NCI-H1436 (cell line): ENCODE data around the gene ZNF407.

ENCODE experiments used
- DNase-seq: peaks from one replicate; lab custom pipeline; 2025; lab: John Stamatoyannopoulos, UW

Gene ZNF407

GRCh38 chr18:75054046-75054445 lies 456.4 kb downstream of the ZNF407 start:
- DNase-seq = no peak

- DNase-seq = no peak
Observed at GRCh38 chr18:75054611-75055010, 456.9 kb downstream of the ZNF407 start.

GRCh38 chr18:75057169-75057960 lies 459.7 kb downstream of the ZNF407 start:
- DNase-seq = no peak

GRCh38 chr18:75060185-75060584 lies 462.5 kb downstream of the ZNF407 start:
- no peak for DNase-seq

GRCh38 chr18:75062297-75062886 lies 464.7 kb downstream of the ZNF407 start:
- no peak for DNase-seq

GRCh38 chr18:75063196-75063595 lies 465.5 kb downstream of the ZNF407 start:
- no peak for DNase-seq

GRCh38 chr18:75063615-75064512 lies 466.2 kb downstream of the ZNF407 start:
- no peak for DNase-seq

GRCh38 chr18:75064513-75064905 lies 466.8 kb downstream of the ZNF407 start:
- DNase-seq = no peak

GRCh38 chr18:75065251-75066000 lies 467.8 kb downstream of the ZNF407 start:
- no peak for DNase-seq

- no peak for DNase-seq
Observed at GRCh38 chr18:75066021-75066880, 468.6 kb downstream of the ZNF407 start.

- DNase-seq = no peak
Observed at GRCh38 chr18:75066936-75067335, 469.3 kb downstream of the ZNF407 start.

GRCh38 chr18:75067996-75068645 lies 470.5 kb downstream of the ZNF407 start:
- DNase-seq = no peak

- no peak for DNase-seq
Observed at GRCh38 chr18:75068682-75069435, 471.2 kb downstream of the ZNF407 start.

GRCh38 chr18:75070235-75070624 lies 472.6 kb downstream of the ZNF407 start:
- no peak for DNase-seq

- peak; percentile 19 for DNase-seq
Observed at GRCh38 chr18:75070625-75071483, 473.2 kb downstream of the ZNF407 start.

GRCh38 chr18:75071484-75071785 lies 473.8 kb downstream of the ZNF407 start:
- no peak for DNase-seq

GRCh38 chr18:75071866-75072671 lies 474.4 kb downstream of the ZNF407 start:
- DNase-seq = peak; percentile 5
